Measurements from ENCODE around the gene TRMT44.

GRCh38 chr4:8516061-8516573 is 75.5 kb downstream of the TRMT44 start:
- no peak for TF ChIP-seq REST (IDR thresholded peaks at IDR 0.05; ENCODE audit: low read depth)
- TF ChIP-seq TEAD4 (IDR thresholded peaks at IDR 0.05), result no peak
- TF ChIP-seq YY1 (IDR thresholded peaks at IDR 0.05; ENCODE audit: low read depth), result no peak
- no peak for TF ChIP-seq EP300 (IDR thresholded peaks at IDR 0.05; ENCODE audit: borderline replicate concordance)
- TF ChIP-seq FOXM1 (IDR thresholded peaks at IDR 0.05; ENCODE audit: borderline replicate concordance, low read depth), result no peak
- no peak for TF ChIP-seq TAF1 (IDR thresholded peaks at IDR 0.05; ENCODE audit: low read depth)
- TF ChIP-seq EGR1 (IDR thresholded peaks at IDR 0.05), result no peak
- TF ChIP-seq CEBPB (IDR thresholded peaks at IDR 0.05), result no peak
- no peak for TF ChIP-seq RAD21 (IDR thresholded peaks at IDR 0.05; ENCODE audit: low read depth)
